ENCODE data around the gene FAM47B.

GRCh38 chrX:34901761-34902160, 40.8 kb upstream of the FAM47B start:
- TF ChIP-seq, protein P1, sequence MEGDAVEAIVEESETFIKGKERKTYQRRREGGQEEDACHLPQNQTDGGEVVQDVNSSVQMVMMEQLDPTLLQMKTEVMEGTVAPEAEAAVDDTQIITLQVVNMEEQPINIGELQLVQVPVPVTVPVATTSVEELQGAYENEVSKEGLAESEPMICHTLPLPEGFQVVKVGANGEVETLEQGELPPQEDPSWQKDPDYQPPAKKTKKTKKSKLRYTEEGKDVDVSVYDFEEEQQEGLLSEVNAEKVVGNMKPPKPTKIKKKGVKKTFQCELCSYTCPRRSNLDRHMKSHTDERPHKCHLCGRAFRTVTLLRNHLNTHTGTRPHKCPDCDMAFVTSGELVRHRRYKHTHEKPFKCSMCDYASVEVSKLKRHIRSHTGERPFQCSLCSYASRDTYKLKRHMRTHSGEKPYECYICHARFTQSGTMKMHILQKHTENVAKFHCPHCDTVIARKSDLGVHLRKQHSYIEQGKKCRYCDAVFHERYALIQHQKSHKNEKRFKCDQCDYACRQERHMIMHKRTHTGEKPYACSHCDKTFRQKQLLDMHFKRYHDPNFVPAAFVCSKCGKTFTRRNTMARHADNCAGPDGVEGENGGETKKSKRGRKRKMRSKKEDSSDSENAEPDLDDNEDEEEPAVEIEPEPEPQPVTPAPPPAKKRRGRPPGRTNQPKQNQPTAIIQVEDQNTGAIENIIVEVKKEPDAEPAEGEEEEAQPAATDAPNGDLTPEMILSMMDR (IDR thresholded peaks at IDR 0.05; ENCODE audit: low read depth, low read length): no peak
- no peak for TF ChIP-seq EZH2phosphoT487 (IDR thresholded peaks at IDR 0.05; ENCODE audit: low read depth)
